ENCODE data around the gene TMEM135. TPM values are rescaled to one million over a fixed set of nuclear protein-coding genes. Genes with fewer than 3 reads are reported as not detected.

Gene TMEM135
- total and polyA plus RNA-seq, 2 experiments from 2014 or later = 11.0 to 11.9 TPM

DNA sequence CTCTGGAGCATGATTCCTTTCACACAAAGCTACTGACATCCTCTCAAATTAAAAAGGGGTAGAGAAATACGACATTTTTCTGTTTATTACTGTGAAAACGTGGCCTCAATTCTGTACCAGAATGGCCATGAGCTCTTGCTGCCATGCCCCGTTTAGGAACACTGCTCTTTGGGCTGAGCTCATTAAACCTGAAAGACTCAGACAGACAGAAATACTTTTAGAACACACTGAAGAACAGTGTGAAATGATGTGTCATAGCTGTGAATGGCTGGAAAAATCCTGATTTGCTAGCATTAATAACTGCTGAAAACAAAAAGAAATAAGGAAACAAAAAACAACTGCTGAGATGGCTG, 32.2 kb upstream of the TMEM135 start:
- H3K27me3 ChIP-seq (replicated peaks; ENCODE audit: insufficient read depth) = no peaks in the 10 kb centered on the region
- no peaks in the 10 kb centered on the region for H3K79me2 ChIP-seq (ENCODE audit: insufficient read depth)
- WGBS, 2 experiments (ENCODE audit: low coverage in 1 of 2, low lambda C conversion rate in 2 of 2, missing lambda C conversion rate in 2 of 2) = 33% methylated on average over 3 of the region's 3 CpGs
- H3K9ac ChIP-seq = no peak overlapping the region
- H3K27ac ChIP-seq = no peak overlapping the region
- H3K36me3 ChIP-seq (ENCODE audit: low read depth) = no peaks in the 10 kb centered on the region
- H2AFZ ChIP-seq = no peak overlapping the region; the same call in 1 of the 2 replicates
- H3K4me1 ChIP-seq (ENCODE audit: insufficient read depth) = peaks cover 7% of the 10 kb centered on the region
- no peaks in the 10 kb centered on the region for H3K9me2 ChIP-seq (ENCODE audit: insufficient read depth)
- no peak overlapping the region for H3K4me2 ChIP-seq (ENCODE audit: unreplicated experiment)
- in situ Hi-C loops (cut with MboI) = no loop called here
- no peak overlapping the region for H3K4me3 ChIP-seq
- H3F3A ChIP-seq (ENCODE audit: insufficient read depth) = no peaks in the 10 kb centered on the region
- no peak for DNase-seq
- H4K20me1 ChIP-seq (ENCODE audit: insufficient read depth) = no peaks in the 10 kb centered on the region
- H3K9me3 ChIP-seq (ENCODE audit: low read depth) = no peaks in the 10 kb centered on the region
- no peak for TF ChIP-seq EZH2phosphoT487 (IDR thresholded peaks at IDR 0.05; ENCODE audit: insufficient read depth, low read depth)
- no peak for TF ChIP-seq EZH2 (IDR thresholded peaks at IDR 0.05; ENCODE audit: insufficient read depth, poor library complexity, severe bottlenecking)

DNA sequence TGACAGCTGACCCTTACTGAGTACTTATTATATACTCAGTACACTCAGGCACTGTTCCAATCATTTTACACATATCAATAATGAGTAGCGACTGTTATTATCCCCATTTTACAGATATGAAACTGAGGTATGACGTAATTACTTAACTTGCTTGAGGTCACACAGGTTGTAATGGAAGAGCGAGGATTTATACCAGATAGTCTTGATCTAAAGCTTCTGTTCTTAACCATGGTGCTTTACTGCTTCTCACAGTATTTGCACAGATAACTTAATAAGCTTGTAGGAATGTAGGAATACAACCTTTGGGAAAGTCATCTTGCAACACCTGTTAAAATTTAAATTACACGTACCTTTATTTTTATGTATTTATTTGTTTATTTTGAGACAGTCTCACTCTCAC, 31.7 kb upstream of the TMEM135 start:
- Histone ChIP-seq H3K9me3 (ENCODE audit: low read depth) (no peaks in the 10 kb centered on the region), H3K4me3 (no peak overlapping the region), H3K27ac (no peak overlapping the region), H3K9ac (no peak overlapping the region), H3K4me1 (ENCODE audit: insufficient read depth) (peaks cover 7% of the 10 kb centered on the region), H3F3A (ENCODE audit: insufficient read depth) (no peaks in the 10 kb centered on the region), H2AFZ (no peak overlapping the region), H3K79me2 (ENCODE audit: insufficient read depth) (no peaks in the 10 kb centered on the region), H3K27me3 (replicated peaks; ENCODE audit: insufficient read depth) (no peaks in the 10 kb centered on the region), H3K4me2 (ENCODE audit: unreplicated experiment) (no peak overlapping the region), H3K36me3 (ENCODE audit: low read depth) (no peaks in the 10 kb centered on the region), H3K9me2 (ENCODE audit: insufficient read depth) (no peaks in the 10 kb centered on the region), H4K20me1 (ENCODE audit: insufficient read depth) (no peaks in the 10 kb centered on the region)
- no peak for TF ChIP-seq EZH2phosphoT487 (IDR thresholded peaks at IDR 0.05; ENCODE audit: insufficient read depth, low read depth)
- TF ChIP-seq EZH2 (IDR thresholded peaks at IDR 0.05; ENCODE audit: insufficient read depth, poor library complexity, severe bottlenecking) = no peak
- WGBS, 2 experiments (ENCODE audit: low coverage in 1 of 2, low lambda C conversion rate in 2 of 2, missing lambda C conversion rate in 2 of 2) = 95 to 97% methylated on average over 4 of the region's 4 CpGs
- in situ Hi-C loops (cut with MboI) = no loop called here
- DNase-seq = no peak

DNA sequence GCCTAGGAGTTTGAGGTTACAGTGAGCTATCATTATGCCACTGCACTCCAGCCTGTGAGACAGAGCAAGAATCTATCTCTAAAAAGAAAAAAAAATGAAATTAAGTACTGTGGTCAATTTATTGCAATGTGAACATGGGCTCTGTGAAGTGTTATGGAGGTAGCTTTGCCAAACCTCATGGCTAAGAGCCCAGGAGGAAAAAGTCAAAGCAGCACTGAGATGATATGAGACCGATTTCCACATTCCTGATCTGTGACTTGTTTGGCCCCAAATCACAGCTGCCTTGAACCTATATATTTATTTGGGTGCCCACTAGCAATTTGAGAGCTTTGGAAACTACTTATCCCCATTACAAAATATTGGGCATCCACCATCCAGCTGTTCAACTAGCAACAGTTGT, 29.8 kb upstream of the TMEM135 start:
- DNase-seq = peak; percentile 40
- Histone ChIP-seq H3K4me1 (ENCODE audit: insufficient read depth) (peaks cover 7% of the 10 kb centered on the region), H3K4me3 (no peak overlapping the region), H3F3A (ENCODE audit: insufficient read depth) (no peaks in the 10 kb centered on the region), H3K9me3 (ENCODE audit: low read depth) (no peaks in the 10 kb centered on the region), H3K79me2 (ENCODE audit: insufficient read depth) (no peaks in the 10 kb centered on the region), H3K27me3 (replicated peaks; ENCODE audit: insufficient read depth) (no peaks in the 10 kb centered on the region), H3K36me3 (ENCODE audit: low read depth) (no peaks in the 10 kb centered on the region), H3K9ac (no peak overlapping the region), H3K4me2 (ENCODE audit: unreplicated experiment) (no peak overlapping the region), H3K9me2 (ENCODE audit: insufficient read depth) (no peaks in the 10 kb centered on the region), H3K27ac (no peak overlapping the region), H4K20me1 (ENCODE audit: insufficient read depth) (no peaks in the 10 kb centered on the region), H2AFZ (no peak overlapping the region)
- 17% methylated on average over 1 of the region's 1 CpG for WGBS, 2 experiments (ENCODE audit: low coverage in 1 of 2, low lambda C conversion rate in 2 of 2, missing lambda C conversion rate in 2 of 2)
- in situ Hi-C loops (cut with MboI) = no loop called here
- no peak for TF ChIP-seq EZH2phosphoT487 (IDR thresholded peaks at IDR 0.05; ENCODE audit: insufficient read depth, low read depth)
- no peak for TF ChIP-seq EZH2 (IDR thresholded peaks at IDR 0.05; ENCODE audit: insufficient read depth, poor library complexity, severe bottlenecking)

DNA sequence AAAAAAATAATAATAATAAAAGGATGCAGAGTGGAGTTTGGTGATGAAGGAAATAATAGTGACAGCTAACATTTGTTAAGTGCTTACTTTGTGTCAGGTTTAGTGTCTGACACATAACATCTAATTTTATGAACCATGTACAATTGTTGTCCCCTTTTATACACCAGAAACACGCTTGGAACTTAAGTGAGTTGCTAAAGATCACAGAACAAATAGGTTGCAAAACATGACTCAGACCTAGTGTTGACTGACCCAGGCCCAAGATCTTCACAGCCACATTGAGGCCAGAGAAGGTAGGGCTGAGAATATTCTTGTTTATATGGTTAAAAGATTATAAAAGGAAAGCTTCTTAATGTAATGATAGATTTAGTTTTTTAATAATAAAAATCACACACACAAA, 25.6 kb upstream of the TMEM135 start:
- Histone ChIP-seq H3K9me3 (ENCODE audit: low read depth) (no peaks in the 10 kb centered on the region), H3K9me2 (ENCODE audit: insufficient read depth) (no peaks in the 10 kb centered on the region), H3K79me2 (ENCODE audit: insufficient read depth) (no peaks in the 10 kb centered on the region), H3F3A (ENCODE audit: insufficient read depth) (no peaks in the 10 kb centered on the region), H3K9ac (no peak overlapping the region), H2AFZ (no peak overlapping the region), H4K20me1 (ENCODE audit: insufficient read depth) (no peaks in the 10 kb centered on the region), H3K27me3 (replicated peaks; ENCODE audit: insufficient read depth) (no peaks in the 10 kb centered on the region), H3K27ac (no peak overlapping the region), H3K4me3 (no peak overlapping the region), H3K4me2 (ENCODE audit: unreplicated experiment) (no peak overlapping the region), H3K4me1 (ENCODE audit: insufficient read depth) (peaks cover 7% of the 10 kb centered on the region), H3K36me3 (ENCODE audit: low read depth) (no peaks in the 10 kb centered on the region)
- WGBS, 2 experiments (ENCODE audit: low coverage in 1 of 2, low lambda C conversion rate in 2 of 2, missing lambda C conversion rate in 2 of 2) = 11 to 14% methylated on average over 1 of the region's 1 CpG
- TF ChIP-seq EZH2 (IDR thresholded peaks at IDR 0.05; ENCODE audit: insufficient read depth, poor library complexity, severe bottlenecking) (no peak), EZH2phosphoT487 (IDR thresholded peaks at IDR 0.05; ENCODE audit: insufficient read depth, low read depth) (no peak)
- in situ Hi-C loops (cut with MboI) = no loop called here
- no peak for DNase-seq

DNA sequence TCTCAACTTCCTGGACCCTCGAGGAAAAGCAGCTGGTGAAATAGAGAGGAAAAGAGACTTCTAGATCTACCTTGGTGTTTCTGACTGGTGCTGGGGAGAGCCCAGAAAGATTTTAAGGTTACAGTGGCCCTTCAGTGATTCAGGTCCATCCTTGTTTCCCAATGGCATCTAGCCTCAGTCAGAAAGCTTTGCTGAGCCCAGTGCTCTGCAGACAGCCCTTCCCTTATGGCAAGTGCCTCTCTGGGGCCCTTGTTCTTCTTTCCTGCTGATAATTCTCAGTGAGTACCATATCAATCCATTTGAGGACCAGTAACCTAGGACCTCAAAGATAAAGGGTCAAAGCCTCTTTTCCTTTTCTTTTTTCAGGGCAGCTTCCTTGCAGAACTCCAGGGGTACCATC, 25.1 kb upstream of the TMEM135 start:
- 71% methylated on average over 1 of the region's 1 CpG for WGBS, 2 experiments (ENCODE audit: low coverage in 1 of 2, low lambda C conversion rate in 2 of 2, missing lambda C conversion rate in 2 of 2)
- TF ChIP-seq EZH2phosphoT487 (IDR thresholded peaks at IDR 0.05; ENCODE audit: insufficient read depth, low read depth) (no peak), EZH2 (IDR thresholded peaks at IDR 0.05; ENCODE audit: insufficient read depth, poor library complexity, severe bottlenecking) (no peak)
- Histone ChIP-seq H3K9me3 (ENCODE audit: low read depth) (no peaks in the 10 kb centered on the region), H3K4me2 (ENCODE audit: unreplicated experiment) (no peak overlapping the region), H3K36me3 (ENCODE audit: low read depth) (no peaks in the 10 kb centered on the region), H3K4me3 (no peak overlapping the region), H3K27me3 (replicated peaks; ENCODE audit: insufficient read depth) (no peaks in the 10 kb centered on the region), H3K9me2 (ENCODE audit: insufficient read depth) (no peaks in the 10 kb centered on the region), H2AFZ (no peak overlapping the region), H3K4me1 (ENCODE audit: insufficient read depth) (peaks cover 6% of the 10 kb centered on the region), H4K20me1 (ENCODE audit: insufficient read depth) (no peaks in the 10 kb centered on the region), H3K79me2 (ENCODE audit: insufficient read depth) (no peaks in the 10 kb centered on the region), H3K27ac (no peak overlapping the region), H3K9ac (no peak overlapping the region), H3F3A (ENCODE audit: insufficient read depth) (no peaks in the 10 kb centered on the region)
- no peak for DNase-seq
- in situ Hi-C loops (cut with MboI) = no loop called here
